ENCODE results near the gene ZNF674.

Gene ZNF674

DNA sequence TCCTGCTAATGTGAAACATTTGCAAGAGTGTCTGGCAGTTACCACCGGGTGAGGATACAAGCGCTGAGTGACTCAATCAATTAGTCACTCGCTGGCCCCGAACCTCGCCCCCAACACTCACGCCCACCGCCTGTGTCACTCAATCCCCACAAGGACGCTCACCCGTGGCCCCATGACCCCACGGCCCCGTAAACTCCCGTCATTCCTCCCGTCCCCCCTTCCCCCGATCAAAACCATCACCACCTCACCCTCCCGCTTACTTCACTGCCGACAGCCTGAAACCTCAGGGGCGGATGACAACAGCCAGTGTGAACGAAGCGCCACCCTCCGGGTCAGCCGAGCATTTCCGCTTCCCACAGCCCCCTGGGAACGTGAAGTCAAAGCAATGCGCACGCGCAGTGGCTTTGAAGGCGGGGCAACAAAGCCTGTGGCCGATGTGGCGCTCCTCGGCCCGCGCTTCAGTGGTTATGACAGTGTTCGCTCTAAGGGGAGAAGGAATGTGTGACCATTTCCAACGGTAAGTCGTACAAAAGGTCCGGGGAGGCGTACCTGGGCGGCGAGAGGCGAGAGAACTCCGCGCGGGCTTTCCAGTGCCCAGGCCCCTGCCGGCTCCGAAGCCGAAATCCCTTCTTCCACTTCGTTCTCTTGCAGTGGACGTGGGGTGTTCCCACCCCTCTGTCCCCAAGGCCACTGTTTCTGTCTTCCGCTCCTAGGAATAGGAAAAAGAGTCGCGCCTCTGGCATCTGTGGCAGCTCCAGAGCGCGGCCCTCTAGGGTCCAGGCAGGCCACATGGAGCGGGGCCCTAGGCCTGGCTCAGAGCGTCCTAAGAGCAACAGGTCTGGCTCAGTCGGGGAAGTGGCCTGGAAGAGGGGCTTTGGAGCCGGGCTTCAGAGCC lies at the start of gene ZNF674:
Gene ZNF674 (minus strand): TSS at position 311 of the 895 bp plus-strand sequence. CDS start 3,334 bp downstream, outside the sequence.
- H3K4me3 ChIP-seq, result peak within 1 kb of the TSS; percentile 48 to 73 (median 68)
- peak within 1 kb of the TSS; percentile 57 to 93 (median 86) for H3K27ac ChIP-seq

DNA sequence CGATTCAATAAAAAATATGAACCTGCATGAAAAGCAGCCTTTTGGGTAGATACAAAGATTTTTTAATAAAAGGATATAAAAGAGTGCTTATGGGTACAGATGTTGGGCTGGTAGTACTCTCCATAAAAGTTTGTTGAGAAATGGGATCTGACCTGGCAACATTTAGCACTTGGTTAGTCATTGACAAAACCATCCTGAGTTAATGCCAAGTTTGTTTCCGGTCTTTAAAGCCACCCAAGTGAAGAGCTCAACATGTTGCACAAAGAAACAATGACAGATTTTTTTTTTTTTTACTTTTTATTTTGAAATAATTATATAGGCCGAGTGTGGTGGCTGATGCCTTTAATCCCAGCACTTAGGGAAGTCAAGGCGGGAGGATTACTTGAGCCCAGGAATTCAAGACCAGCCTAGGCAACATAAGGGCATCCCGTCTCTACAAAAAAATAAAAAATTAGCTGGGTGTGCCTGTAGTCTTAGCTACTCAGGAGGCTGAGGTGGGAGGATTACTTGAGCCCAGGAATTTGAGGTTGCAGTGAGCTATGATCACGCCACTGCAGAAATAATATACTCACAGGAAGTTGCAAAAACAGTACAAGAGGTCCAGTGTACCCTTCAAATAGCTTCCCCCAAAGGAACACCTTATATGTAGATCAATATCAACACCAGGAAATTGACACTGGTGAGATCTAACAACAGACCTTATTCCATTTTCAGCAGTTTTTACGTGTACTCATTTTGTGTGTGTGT lies 44.9 kb upstream of the ZNF674 start:
- Histone ChIP-seq H3K4me3 (no peak overlapping the region), H3K27ac (no peak overlapping the region)

DNA sequence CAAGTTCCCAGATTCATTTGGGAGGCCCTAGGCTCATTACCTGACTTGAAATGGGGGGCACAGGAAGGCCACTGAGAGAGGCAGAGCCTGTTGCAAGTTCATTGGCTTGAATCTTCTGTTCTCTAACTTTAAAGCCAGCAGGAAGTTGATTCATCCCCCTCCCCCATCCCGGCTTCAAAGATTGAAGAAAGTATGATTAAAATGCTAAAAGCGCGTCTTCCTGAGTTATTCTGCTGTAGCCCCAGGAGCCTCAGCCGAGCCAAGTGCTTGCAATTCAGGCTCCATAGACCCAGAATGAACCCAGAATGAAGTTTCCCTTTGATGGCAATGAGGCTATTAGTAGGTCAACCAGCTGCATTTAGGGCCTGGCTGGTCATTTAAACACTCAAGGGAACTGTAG lies 43.0 kb upstream of the ZNF674 start:
- Histone ChIP-seq H3K4me3 (no peak overlapping the region), H3K27ac (peak overlapping the region in 11 of 21 experiments; percentile 18 to 79 (median 39))

DNA sequence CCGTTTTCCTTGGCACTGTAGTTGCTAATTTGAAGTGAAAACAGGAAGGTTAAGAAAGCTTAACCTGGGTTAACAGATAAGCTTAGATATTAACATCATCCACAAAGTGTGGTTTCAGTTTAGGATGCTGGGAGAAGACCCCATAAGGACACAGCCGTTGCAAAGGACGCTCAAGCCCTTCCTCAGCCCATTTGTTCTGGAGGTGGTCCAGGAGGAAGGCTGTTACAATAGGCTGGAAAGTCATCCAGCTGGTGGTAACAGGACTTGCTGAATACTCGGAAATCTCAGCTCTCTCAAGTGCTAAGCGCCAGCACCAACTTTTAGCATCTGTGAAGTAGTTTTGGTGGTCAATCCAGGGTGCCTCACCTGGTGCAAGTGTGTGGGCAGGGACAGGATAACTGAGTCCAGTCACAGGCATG lies 42.5 kb upstream of the ZNF674 start:
- H3K4me3 ChIP-seq, result no peak overlapping the region

GRCh38 chrX:46587158-46587557 lies 41.9 kb upstream of the ZNF674 start:
- Histone ChIP-seq H3K4me3 (no peak overlapping the region), H3K27ac (peak overlapping the region in 6 of 21 experiments; percentile 18 to 79 (median 51))

More for the DNA sequence above, 42.5 kb upstream of the ZNF674 start:
- peak overlapping the region in 11 of 21 experiments; percentile 18 to 79 (median 39) for H3K27ac ChIP-seq

- no peak overlapping the region for H3K27ac ChIP-seq
- no peak overlapping the region for H3K4me3 ChIP-seq
Measured at GRCh38 chrX:46584736-46585135, 39.5 kb upstream of the ZNF674 start.

DNA sequence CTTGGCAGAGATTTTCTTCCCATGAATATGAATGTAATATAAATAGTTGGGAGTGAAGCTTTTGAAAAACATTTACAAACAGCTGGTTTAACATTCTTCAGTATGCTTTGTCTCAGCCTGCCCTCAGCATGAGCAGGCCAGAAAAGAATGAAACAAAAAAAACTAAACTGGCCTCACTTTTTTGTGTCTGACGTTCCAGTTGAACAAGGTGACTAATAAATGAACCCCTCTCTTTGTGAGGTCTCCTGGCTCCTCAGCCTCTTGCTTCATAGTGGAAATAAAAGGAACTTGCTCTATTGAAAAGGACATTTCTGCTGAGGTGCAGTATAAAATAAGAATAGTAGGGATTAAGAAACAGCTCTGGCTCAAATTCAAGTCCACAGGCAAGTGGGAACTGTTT lies 37.7 kb upstream of the ZNF674 start:
- Histone ChIP-seq H3K4me3 (no peak overlapping the region), H3K27ac (peak overlapping the region in 5 of 21 experiments; percentile 5 to 38 (median 19))

DNA sequence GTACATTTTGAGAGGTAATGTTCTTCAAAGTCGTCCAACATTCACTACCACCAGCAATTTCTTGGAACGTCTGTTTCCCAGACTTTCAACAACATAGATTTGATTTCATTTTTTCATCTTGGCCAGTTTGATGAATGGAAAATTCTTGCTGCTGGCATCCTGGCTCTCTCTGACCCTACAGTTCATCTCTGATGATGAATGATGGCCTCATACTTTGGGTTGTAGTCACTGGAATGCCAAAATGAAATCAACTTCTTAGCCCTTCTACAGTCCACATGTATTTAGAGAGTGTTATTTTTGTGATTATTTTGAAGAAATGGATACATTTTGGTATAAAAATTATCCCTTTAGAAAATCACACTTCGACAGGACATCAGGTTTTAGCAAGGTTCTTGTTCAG lies 37.1 kb upstream of the ZNF674 start:
- H3K27ac ChIP-seq, result peak overlapping the region in 4 of 21 experiments; percentile 11 to 44 (median 30)
- H3K4me3 ChIP-seq, result no peak overlapping the region

DNA sequence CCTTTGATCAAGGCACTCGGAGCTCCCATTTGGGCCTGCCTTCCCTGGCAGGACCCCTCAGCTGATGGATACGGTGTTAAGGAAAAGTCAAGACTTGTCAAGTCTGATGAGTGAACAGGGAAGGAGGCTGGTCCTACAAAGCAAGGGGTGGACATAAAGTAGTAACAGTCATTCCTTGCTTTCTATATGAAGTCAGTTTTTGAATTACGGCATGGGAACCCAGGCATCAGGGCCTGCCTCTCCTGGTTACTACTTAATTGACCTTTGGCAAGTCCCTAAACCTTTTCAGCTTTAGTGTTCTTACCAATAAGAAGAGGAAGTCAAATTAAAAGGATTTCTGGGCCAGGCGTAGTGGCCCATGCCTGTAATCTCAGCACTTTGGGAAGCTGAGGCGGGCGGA lies 35.4 kb upstream of the ZNF674 start:
- Histone ChIP-seq H3K4me3 (no peak overlapping the region), H3K27ac (no peak overlapping the region)

- H3K27ac ChIP-seq, result no peak overlapping the region
- no peak overlapping the region for H3K4me3 ChIP-seq
Measured at GRCh38 chrX:46579250-46579649, 34.0 kb upstream of the ZNF674 start.

DNA sequence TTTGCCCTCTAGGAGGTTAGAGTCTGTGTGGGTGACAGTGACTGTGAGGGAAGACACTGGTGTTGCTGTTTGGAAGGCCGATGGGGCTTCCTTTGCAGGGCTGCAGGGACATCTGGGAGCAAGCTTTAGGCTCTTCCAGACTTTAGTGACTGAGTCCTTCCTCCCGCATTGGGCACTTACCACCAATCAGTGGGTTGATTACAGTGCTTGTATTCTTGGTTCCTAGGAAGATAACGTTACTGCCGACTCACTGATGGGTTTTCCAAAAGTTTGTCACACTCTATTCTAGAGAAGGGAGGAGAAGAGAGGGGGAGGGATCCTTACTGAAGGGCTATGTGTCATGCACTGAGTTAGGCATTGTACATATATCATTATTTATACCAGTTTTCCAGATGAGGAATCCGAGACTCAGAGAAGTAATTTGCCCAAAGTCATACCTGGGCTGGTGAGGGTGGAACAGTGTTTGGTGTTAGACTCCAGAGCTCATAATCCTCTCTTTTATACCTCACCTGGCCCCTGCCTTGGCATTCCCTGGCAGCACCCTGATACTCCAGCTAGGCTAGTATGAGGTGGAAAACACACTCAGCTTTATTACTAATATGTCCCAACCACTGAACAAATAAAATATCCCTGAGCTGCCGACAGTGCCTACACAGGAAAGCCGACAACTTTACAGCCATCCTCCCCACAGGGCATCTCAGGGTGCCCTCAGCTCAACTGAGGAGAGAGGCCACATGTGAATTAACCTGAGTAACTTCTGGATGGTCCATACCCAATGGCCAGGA lies 32.2 kb upstream of the ZNF674 start:
- Histone ChIP-seq H3K27ac (no peak overlapping the region), H3K4me3 (no peak overlapping the region)

GRCh38 chrX:46576458-46576857 lies 31.2 kb upstream of the ZNF674 start:
- Histone ChIP-seq H3K4me3 (peak overlapping the region in 2 of 7 experiments; percentile 55 to 56), H3K27ac (no peak overlapping the region)

DNA sequence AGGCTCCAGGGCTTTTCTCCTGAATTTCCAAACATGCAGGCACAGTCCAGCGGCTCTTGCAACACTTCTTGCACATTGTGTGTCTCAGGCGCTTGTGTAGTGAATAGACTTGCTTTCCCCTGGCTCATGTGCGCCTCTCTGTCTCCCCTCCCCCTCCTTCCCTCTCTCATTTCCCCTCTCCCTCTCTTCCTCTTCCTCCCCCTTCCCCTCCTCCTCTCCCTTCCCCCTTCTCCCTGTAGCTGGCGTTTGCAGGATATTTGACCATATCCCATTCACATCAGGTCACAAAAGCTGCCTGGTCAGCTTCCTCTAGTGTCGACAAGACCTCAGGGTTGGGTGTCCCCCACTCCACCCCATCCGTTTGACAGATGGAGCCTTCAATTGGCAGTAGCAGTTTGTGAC lies 30.8 kb upstream of the ZNF674 start:
- no peak overlapping the region for H3K27ac ChIP-seq
- H3K4me3 ChIP-seq, result peak overlapping the region in 4 of 7 experiments; percentile 37 to 56 (median 52)

DNA sequence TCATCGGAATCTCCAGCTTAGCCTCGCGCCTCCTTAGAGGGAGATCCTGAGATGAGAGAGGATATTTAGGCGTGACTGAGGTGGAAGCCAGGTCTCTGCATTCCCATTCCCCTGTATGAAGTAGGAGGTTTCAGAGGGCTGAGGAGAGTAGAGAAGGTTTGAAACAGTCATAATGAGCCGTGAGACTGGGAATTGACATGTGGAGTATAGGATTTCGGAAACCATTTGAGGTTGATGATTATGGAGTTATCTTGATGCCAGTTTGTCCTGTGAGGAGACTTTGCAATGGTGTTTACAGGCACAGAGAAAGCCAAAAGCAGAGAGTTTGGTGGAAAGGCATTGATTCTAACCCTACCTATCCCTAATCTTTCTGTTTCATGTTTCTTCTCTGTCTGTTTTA lies 30.4 kb upstream of the ZNF674 start:
- peak overlapping the region in 2 of 21 experiments; percentile 31 to 45 for H3K27ac ChIP-seq

GRCh38 chrX:46574774-46575381 lies 29.7 kb upstream of the ZNF674 start:
- H3K4me3 ChIP-seq, result peak overlapping the region; percentile 37 to 64 (median 53)
- H3K27ac ChIP-seq, result peak overlapping the region in 8 of 21 experiments; percentile 19 to 69 (median 35)

More for the DNA sequence above, 30.4 kb upstream of the ZNF674 start:
- H3K4me3 ChIP-seq, result peak overlapping the region; percentile 37 to 64 (median 53)

GRCh38 chrX:46573892-46574773 lies 28.9 kb upstream of the ZNF674 start:
- H3K4me3 ChIP-seq, result peak overlapping the region; percentile 37 to 64 (median 53)
- peak overlapping the region in 18 of 21 experiments; percentile 3 to 75 (median 44) for H3K27ac ChIP-seq

DNA sequence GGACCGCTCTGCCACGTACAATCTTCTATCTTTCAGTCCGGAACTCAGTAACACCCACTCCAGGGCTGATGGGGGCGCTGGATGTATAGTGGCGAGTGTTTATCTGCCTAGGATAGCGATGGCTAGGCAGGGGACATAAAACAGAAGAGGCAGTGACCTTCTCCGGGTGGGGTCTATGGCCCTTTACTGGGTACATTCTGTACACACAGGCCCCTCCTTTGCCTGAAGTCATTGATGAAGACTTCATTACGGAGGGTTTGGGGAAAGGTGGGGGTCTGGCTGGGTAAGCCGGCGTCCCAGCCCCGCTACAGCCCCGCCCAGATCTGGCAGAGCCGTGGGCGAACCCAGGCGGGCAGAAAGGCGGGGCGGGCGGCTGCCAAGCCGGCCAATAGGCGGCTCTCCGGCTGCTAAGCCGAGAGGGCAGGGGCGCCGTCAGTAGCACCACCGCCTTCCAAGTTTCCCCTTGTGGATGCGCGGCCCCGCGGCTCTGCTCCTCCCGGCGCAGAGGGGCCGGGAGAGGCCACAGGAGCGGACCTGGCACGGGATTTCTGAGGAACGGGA lies 28.2 kb upstream of the ZNF674 start, which contains the start of gene CHST7:
Gene CHST7 (plus strand): TSS at position 435 of the 561 bp plus-strand sequence. CDS start 167 bp downstream, outside the sequence.
- H3K4me3 ChIP-seq, result peak within 1 kb of the TSS; percentile 37 to 64 (median 53)
- peak within 1 kb of the TSS in 18 of 21 experiments; percentile 3 to 75 (median 44) for H3K27ac ChIP-seq
